GM19035 (cell line): ENCODE data around the gene PTPRM.

Experiments
- ATAC-seq: cut with Tn5 transposase; IDR thresholded peaks from one replicate; pipeline ENCODE4 v1.9.1; 2021; ENCODE audit not compliant: unreplicated experiment

PTPRM gene

GRCh38 chr18:8339952-8340351 lies 772.8 kb downstream of the PTPRM start:
- no peak for ATAC-seq

GRCh38 chr18:8341481-8342230 lies 774.5 kb downstream of the PTPRM start:
- no peak for ATAC-seq

GRCh38 chr18:8348051-8348720 lies 781.1 kb downstream of the PTPRM start:
- no peak for ATAC-seq

GRCh38 chr18:8349608-8350323 lies 782.6 kb downstream of the PTPRM start:
- ATAC-seq: no peak

GRCh38 chr18:8350628-8351027 lies 783.5 kb downstream of the PTPRM start:
- ATAC-seq: no peak

GRCh38 chr18:8351161-8351560 lies 784.0 kb downstream of the PTPRM start:
- no peak for ATAC-seq

GRCh38 chr18:8354304-8354703 lies 787.2 kb downstream of the PTPRM start:
- ATAC-seq: no peak

- no peak for ATAC-seq
These were observed 788.9 kb downstream of the PTPRM start for GRCh38 chr18:8356001-8356400.

- ATAC-seq: no peak
These were observed 790.2 kb downstream of the PTPRM start for GRCh38 chr18:8357320-8357719.

- no peak for ATAC-seq
These were observed 791.1 kb downstream of the PTPRM start for GRCh38 chr18:8358033-8358765.

GRCh38 chr18:8359076-8359475 lies 792.0 kb downstream of the PTPRM start:
- ATAC-seq: no peak

GRCh38 chr18:8359481-8359880 lies 792.4 kb downstream of the PTPRM start:
- ATAC-seq: no peak

- ATAC-seq: no peak
These were observed 794.9 kb downstream of the PTPRM start for GRCh38 chr18:8361941-8362471.

GRCh38 chr18:8362863-8363262 lies 795.7 kb downstream of the PTPRM start:
- no peak for ATAC-seq

- no peak for ATAC-seq
These were observed 797.3 kb downstream of the PTPRM start for GRCh38 chr18:8364385-8364784.

- ATAC-seq: no peak
These were observed 797.9 kb downstream of the PTPRM start for GRCh38 chr18:8365006-8365405.

GRCh38 chr18:8365528-8365927 lies 798.4 kb downstream of the PTPRM start:
- ATAC-seq: no peak

GRCh38 chr18:8366070-8366469 lies 799.0 kb downstream of the PTPRM start:
- ATAC-seq: no peak

GRCh38 chr18:8366656-8367055 lies 799.5 kb downstream of the PTPRM start:
- no peak for ATAC-seq

- ATAC-seq: no peak
These were observed 800.3 kb downstream of the PTPRM start for GRCh38 chr18:8367217-8367988.
